ENCODE data around the gene MEOX2. TPM values are rescaled to one million over a fixed set of nuclear protein-coding genes. Genes with fewer than 3 reads are reported as not detected.
A peak's percentile ranks its signal among the peaks of the same experiment; 100 is the strongest.

The MEOX2 gene
- total RNA-seq: not detected

DNA sequence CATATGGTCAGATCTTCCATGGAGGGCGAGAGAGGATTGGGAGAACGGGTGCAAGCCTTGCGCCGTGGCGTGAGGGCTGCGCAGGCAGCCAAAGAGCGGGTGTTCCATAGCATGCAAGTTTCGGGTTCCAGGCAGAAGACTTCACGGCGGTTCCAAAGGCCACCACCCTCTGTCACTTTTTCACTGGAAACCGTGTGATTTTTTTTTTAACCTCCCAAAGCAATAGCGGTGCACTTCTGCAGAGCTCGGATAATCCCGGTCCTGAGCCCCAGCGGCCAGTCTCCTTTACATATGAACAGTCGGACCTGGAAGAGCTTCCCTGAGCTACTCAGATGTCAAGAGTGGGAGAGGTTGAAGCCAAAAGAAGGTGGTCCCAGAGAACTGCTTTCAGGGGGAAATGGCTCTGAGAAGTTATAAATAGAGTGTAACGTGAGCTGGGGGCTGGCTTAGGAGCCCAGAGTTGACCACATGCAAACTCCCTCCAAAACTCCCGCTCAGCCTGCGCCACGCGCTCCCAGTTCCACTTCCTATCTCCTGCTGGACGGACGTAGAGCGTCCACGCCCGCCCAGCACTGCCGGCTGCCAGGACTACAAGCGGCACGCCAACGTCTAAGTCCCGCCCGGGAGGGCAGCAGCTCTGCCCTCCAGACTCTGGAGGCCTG is at the start of gene MEOX2:
MEOX2 (minus strand) TSS at position 389 of the 662 bp plus-strand sequence; CDS start at position 108, 281 bp downstream.
- Mint-ChIP-seq H3K36me3 (ENCODE audit: low read depth) (no peaks in the 10 kb centered on the region), H3K27me3 (ENCODE audit: low read depth) (peaks cover 42% of the 10 kb centered on the region), H3K9me3 (no peaks in the 10 kb centered on the region), H3K27ac (no peak within 1 kb of the TSS), H3K4me3 (no peak within 1 kb of the TSS), H3K4me1 (ENCODE audit: low read depth) (no peaks in the 10 kb centered on the region)
- no peak for DNase-seq
- intact Hi-C loops (cut with micrococcal nuclease): no loop called here
- CTCF ChIA-PET: interaction anchor here (1.2 kb wide), 1 partner anchor 12 kb away, joined by 4 read pairs; no protein-coding TSS in a partner anchor

DNA sequence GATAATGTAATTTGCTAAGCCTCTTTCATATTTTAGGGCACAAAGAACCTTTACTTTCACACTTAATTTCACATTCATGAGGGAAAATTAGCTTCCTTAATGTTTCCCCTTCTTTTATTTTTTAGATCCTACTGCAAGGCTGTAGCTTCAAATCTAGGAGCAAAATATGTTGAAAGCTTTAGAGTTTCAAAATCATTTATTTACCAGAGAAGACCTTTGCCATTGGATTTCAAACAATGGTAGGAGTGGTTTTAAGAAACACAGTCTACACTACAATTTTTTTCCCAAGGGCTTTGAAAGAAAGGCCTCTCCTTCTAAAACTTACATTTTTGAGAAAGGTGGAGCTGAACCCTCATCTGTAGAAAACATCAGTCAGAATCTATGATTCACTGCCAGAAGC is 43.3 kb upstream of the MEOX2 start:
- H3K27ac Mint-ChIP-seq: no peak overlapping the region
- DNase-seq: no peak
- no peaks in the 10 kb centered on the region for H3K9me3 Mint-ChIP-seq
- H3K27me3 Mint-ChIP-seq (ENCODE audit: low read depth): no peaks in the 10 kb centered on the region
- H3K36me3 Mint-ChIP-seq (ENCODE audit: low read depth): no peaks in the 10 kb centered on the region
- CTCF ChIA-PET: no interaction called here
- H3K4me3 Mint-ChIP-seq: no peak overlapping the region
- no peaks in the 10 kb centered on the region for H3K4me1 Mint-ChIP-seq (ENCODE audit: low read depth)
- intact Hi-C loops (cut with micrococcal nuclease): no loop called here

DNA sequence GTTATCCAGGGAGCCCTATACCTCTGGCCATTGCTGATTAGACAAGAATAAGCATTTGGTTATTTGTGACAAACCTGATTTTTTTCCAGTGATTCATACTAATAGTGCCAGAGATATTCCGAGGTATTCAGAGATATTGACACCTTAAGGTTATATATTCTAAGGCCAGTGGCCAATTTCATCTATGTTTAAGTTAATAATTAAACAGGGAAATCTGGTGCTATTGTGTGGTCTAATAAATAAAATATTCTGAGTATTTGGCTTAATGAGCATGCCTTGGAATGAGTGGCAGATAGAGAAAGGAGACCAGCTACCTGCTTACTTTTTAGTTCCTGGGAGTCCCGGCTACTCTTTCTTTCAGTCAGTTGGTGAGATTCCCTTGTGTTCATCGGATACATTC is 38.6 kb upstream of the MEOX2 start:
- DNase-seq: no peak
- Mint-ChIP-seq H3K36me3 (ENCODE audit: low read depth) (no peaks in the 10 kb centered on the region), H3K27me3 (ENCODE audit: low read depth) (no peaks in the 10 kb centered on the region), H3K9me3 (no peaks in the 10 kb centered on the region), H3K4me3 (no peak overlapping the region), H3K27ac (no peak overlapping the region), H3K4me1 (ENCODE audit: low read depth) (no peaks in the 10 kb centered on the region)
- intact Hi-C loops (cut with micrococcal nuclease): no loop called here
- CTCF ChIA-PET: no interaction called here

DNA sequence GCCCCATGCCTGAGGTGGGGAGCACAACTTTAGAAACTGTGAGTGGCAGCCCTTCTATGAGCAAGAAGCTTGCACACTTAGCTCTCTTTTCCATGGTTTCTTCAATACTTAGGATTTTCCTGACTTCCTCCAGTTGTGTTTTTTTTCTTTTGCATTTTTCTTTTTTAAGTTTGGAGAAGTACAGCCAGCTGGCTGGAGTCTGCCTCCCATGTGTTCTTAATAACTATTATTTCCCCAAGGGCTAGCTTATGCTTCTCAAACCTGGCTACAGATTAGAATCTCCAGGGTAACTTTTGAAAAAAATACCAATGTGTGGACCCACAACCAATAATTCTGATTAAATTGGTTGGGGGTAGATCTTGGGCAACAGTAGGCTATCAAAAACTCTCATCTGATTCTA is 37.4 kb upstream of the MEOX2 start:
- CTCF ChIA-PET: no interaction called here
- Mint-ChIP-seq H3K4me3 (no peak overlapping the region), H3K27me3 (ENCODE audit: low read depth) (no peaks in the 10 kb centered on the region), H3K4me1 (ENCODE audit: low read depth) (no peaks in the 10 kb centered on the region), H3K9me3 (no peaks in the 10 kb centered on the region), H3K36me3 (ENCODE audit: low read depth) (no peaks in the 10 kb centered on the region), H3K27ac (no peak overlapping the region)
- no peak for DNase-seq
- intact Hi-C loops (cut with micrococcal nuclease): no loop called here

DNA sequence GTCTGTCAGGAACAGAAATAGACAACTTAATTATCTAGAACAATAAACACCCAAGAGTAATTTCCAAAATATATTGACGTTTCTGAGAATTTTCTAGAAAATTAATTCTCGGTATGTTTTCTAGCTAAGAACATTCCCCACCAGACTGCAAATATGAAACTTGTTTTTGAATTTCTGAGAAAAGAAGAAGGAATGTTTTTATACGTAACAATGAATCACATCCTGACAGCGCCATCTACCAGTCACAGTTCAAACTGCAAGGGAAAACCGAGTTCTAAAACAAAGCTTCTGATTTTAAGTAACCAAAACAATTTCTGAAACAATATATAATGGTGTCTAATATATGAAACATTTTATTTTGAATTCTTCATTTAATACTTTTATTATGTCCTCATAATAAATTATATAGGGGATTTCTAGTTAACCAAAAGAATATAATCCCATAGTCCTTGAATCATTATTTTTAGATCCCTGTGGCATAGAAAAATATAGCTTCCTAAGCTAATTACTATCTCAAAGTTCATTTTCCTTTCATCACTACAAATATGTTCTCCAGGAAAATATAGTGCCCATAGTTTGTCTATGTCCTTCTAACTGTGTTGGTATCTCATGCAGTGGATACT is 34.5 kb upstream of the MEOX2 start:
- Mint-ChIP-seq H3K27ac (no peak overlapping the region), H3K4me1 (ENCODE audit: low read depth) (no peaks in the 10 kb centered on the region), H3K9me3 (no peaks in the 10 kb centered on the region), H3K27me3 (ENCODE audit: low read depth) (no peaks in the 10 kb centered on the region), H3K36me3 (ENCODE audit: low read depth) (no peaks in the 10 kb centered on the region), H3K4me3 (no peak overlapping the region)
- CTCF ChIA-PET: interaction anchor here (0.8 to 1.5 kb wide), 4 partner anchors 12 to 396 kb away, joined by 3 to 6 read pairs (median 4); no protein-coding TSS in a partner anchor
- intact Hi-C loops (cut with micrococcal nuclease): loop anchor here (1.0 to 2.0 kb wide), 2 partner anchors 395 to 416 kb away; no protein-coding TSS in a partner anchor
- peak; percentile 21 for DNase-seq

DNA sequence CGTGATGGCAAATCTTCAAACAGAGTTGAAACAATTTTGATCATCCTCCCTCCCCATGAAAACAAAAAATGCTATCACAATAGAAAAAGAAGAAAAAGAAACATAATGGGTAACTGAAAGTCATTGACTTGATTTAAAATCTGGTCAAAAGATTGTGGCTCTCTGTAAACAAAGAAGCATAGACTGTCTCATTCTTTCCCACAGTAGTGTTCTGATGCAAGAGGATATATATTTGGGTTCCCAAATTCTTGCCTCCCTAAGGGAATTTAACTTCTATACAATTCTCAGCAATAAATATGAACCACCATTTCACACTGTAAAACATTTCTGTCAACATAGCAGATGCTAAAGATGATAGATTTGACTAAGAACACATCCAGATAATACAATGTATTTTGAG is 32.8 kb upstream of the MEOX2 start:
- no peaks in the 10 kb centered on the region for H3K9me3 Mint-ChIP-seq
- CTCF ChIA-PET: no interaction called here
- no peaks in the 10 kb centered on the region for H3K4me1 Mint-ChIP-seq (ENCODE audit: low read depth)
- intact Hi-C loops (cut with micrococcal nuclease): no loop called here
- H3K36me3 Mint-ChIP-seq (ENCODE audit: low read depth): no peaks in the 10 kb centered on the region
- DNase-seq: no peak
- H3K4me3 Mint-ChIP-seq: no peak overlapping the region
- H3K27me3 Mint-ChIP-seq (ENCODE audit: low read depth): no peaks in the 10 kb centered on the region
- no peak overlapping the region for H3K27ac Mint-ChIP-seq

DNA sequence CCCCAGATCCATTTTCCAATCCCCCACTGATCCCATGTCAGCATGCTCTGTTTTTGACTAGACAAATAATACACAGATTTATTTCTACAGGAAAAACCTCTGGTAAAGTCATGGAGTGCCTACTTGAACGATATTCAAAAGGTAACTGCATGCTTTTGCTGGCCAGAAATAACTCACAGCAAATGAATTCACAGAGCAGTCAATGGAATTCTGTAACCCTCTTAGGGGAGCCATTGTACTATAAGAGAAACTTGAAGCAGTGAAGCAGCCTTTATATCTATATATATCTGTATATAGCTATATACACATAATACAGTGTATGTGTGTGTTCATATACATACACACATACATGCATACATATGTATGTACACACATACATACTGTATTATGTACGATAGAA is 29.0 kb upstream of the MEOX2 start:
- Mint-ChIP-seq H3K4me3 (no peak overlapping the region), H3K9me3 (no peaks in the 10 kb centered on the region), H3K27ac (no peak overlapping the region), H3K4me1 (ENCODE audit: low read depth) (no peaks in the 10 kb centered on the region), H3K27me3 (ENCODE audit: low read depth) (no peaks in the 10 kb centered on the region), H3K36me3 (ENCODE audit: low read depth) (no peaks in the 10 kb centered on the region)
- no peak for DNase-seq
- intact Hi-C loops (cut with micrococcal nuclease): no loop called here
- CTCF ChIA-PET: no interaction called here

DNA sequence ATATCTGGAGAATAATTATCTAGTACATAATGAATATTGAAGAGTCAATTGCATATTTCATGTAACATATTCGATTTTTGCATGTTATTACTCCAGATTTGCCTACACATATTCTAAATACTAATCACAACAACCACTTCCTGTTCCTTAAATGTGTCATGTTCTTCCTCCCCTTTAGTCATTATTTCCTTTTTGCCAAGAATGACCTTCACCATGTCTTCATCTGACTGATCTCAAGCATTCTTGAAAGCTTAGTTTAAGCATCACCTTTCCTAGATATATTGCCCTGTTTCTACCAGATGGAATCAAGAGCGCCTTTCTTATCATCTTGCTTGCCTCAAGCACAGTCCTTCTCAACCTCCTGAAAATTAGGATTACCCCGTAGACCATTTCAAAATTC is 23.5 kb upstream of the MEOX2 start:
- Mint-ChIP-seq H3K4me1 (ENCODE audit: low read depth) (no peaks in the 10 kb centered on the region), H3K36me3 (ENCODE audit: low read depth) (no peaks in the 10 kb centered on the region), H3K27ac (no peak overlapping the region), H3K4me3 (no peak overlapping the region), H3K9me3 (peaks cover 2% of the 10 kb centered on the region), H3K27me3 (ENCODE audit: low read depth) (no peaks in the 10 kb centered on the region)
- no peak for DNase-seq
- intact Hi-C loops (cut with micrococcal nuclease): no loop called here
- CTCF ChIA-PET: no interaction called here

DNA sequence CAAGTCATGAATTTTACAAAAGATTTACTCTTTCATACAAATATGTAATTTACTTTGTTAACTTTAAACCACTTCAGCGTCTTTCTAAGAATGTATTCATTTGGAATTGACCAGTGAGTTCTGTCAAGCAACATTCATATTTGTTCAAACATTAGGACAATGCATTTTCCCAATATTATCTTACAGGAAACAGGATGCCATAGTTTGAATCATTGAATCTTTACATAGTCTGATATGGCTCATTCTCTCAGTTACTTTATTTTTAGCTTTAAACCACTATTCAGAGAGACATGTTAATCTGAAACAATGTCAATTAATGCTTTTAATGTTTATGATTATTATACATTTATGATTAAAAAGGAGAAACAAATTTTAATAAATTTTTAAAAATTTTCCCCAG is 21.1 kb upstream of the MEOX2 start:
- no peaks in the 10 kb centered on the region for H3K4me1 Mint-ChIP-seq (ENCODE audit: low read depth)
- no peak overlapping the region for H3K4me3 Mint-ChIP-seq
- H3K27me3 Mint-ChIP-seq (ENCODE audit: low read depth): no peaks in the 10 kb centered on the region
- intact Hi-C loops (cut with micrococcal nuclease): no loop called here
- peaks cover 2% of the 10 kb centered on the region for H3K9me3 Mint-ChIP-seq
- CTCF ChIA-PET: no interaction called here
- no peak for DNase-seq
- H3K36me3 Mint-ChIP-seq (ENCODE audit: low read depth): no peaks in the 10 kb centered on the region
- no peak overlapping the region for H3K27ac Mint-ChIP-seq

DNA sequence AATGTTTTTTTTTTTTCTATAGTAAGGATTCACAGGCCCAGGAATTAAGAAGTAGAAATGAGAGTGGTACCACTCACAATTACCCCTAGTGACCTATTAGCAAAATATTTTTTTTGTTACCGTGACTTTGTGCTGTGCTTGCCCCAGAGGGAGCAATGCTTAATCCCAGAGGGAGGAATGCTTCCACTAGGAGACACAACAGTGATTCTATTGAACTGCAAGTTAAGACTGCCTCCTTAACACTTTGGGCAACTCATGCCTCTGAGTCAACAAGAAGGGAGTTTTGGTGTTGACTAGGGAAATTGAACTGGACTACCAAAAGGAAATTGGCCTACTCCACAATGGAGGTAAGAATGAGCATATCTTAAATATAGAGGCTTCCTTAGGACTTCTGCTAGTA is 17.2 kb upstream of the MEOX2 start:
- Mint-ChIP-seq H3K27me3 (ENCODE audit: low read depth) (no peaks in the 10 kb centered on the region), H3K4me3 (no peak overlapping the region), H3K36me3 (ENCODE audit: low read depth) (no peaks in the 10 kb centered on the region), H3K9me3 (no peaks in the 10 kb centered on the region), H3K4me1 (ENCODE audit: low read depth) (no peaks in the 10 kb centered on the region), H3K27ac (no peak overlapping the region)
- DNase-seq: no peak
- CTCF ChIA-PET: no interaction called here
- intact Hi-C loops (cut with micrococcal nuclease): no loop called here

DNA sequence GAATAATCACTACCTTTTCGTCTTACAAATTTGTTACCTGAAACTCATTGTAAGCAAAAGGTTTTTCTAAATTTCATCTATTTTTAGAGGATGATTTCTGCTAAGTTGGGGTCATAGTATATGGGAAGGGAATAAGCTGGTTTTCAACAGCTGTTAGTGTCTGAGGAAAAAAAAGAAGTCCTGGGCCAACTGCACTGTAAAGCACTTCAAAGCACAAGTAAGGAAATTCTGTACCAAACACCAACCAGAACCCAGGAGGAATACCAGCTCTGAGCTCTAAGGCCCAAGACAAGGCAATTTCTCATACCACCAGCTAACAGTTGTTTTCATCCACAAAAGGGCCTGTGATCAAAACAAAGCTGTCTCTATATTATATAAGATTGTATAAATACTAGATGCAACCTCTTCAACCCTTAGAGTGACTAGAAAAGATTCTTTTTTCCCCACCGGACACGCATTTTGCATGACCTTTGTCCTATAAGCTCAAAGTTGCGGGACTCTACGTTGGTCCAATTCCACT is 6.1 kb upstream of the MEOX2 start:
- DNase-seq: no peak
- H3K27me3 Mint-ChIP-seq (ENCODE audit: low read depth): peaks cover 13% of the 10 kb centered on the region
- CTCF ChIA-PET: no interaction called here

DNA sequence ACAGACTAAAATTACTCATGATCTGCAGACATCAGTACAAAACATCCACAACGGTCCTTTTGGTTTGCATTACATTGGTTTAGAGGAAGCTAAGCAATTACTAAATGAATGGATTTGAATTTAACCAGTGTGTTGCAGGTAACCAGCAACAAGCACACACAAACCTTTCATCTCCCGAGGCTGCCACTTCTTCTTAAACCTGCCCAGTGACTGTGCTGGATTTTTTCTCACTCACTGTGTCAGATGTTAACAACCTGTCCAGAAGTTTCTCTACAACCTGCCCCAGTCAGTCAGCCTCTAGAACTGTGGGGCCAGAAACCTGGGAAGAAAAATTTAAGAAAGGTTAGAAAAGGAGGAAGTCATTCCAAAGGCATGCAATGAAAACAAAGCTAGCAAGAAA is 2.4 kb upstream of the MEOX2 start:
- H3K27me3 Mint-ChIP-seq (ENCODE audit: low read depth): peaks cover 42% of the 10 kb centered on the region
- no peak overlapping the region for H3K4me3 Mint-ChIP-seq
- CTCF ChIA-PET: no interaction called here
- no peak for DNase-seq
- no peak overlapping the region for H3K27ac Mint-ChIP-seq
- intact Hi-C loops (cut with micrococcal nuclease): no loop called here
- H3K4me1 Mint-ChIP-seq (ENCODE audit: low read depth): no peaks in the 10 kb centered on the region
- no peaks in the 10 kb centered on the region for H3K9me3 Mint-ChIP-seq
- H3K36me3 Mint-ChIP-seq (ENCODE audit: low read depth): no peaks in the 10 kb centered on the region

More for the DNA sequence above, 6.1 kb upstream of the MEOX2 start:
- Mint-ChIP-seq H3K4me3 (no peak overlapping the region), H3K9me3 (no peaks in the 10 kb centered on the region), H3K4me1 (ENCODE audit: low read depth) (no peaks in the 10 kb centered on the region), H3K36me3 (ENCODE audit: low read depth) (no peaks in the 10 kb centered on the region), H3K27ac (no peak overlapping the region)
- intact Hi-C loops (cut with micrococcal nuclease): no loop called here

DNA sequence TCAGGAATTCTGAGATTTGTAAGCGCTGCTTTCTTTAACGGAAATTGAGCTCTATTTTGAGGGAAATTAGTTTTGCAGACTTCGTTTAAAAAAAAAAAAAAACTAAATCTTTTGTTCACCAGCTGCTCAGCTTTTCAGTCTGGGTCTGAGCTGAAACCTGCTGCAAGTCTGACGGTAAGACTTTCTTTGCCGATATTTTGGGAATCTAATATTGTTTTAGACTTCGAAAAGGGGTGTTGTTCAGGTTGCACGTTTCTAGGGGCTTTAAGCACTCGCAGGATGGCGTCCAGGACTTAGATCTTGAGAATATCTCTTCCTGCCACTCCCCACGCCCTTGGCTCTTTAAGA is 1.8 kb upstream of the MEOX2 start:
- H3K36me3 Mint-ChIP-seq (ENCODE audit: low read depth): no peaks in the 10 kb centered on the region
- H3K9me3 Mint-ChIP-seq: no peaks in the 10 kb centered on the region
- intact Hi-C loops (cut with micrococcal nuclease): no loop called here
- no peak for DNase-seq
- CTCF ChIA-PET: no interaction called here
- no peak overlapping the region for H3K4me3 Mint-ChIP-seq
- no peaks in the 10 kb centered on the region for H3K4me1 Mint-ChIP-seq (ENCODE audit: low read depth)
- H3K27me3 Mint-ChIP-seq (ENCODE audit: low read depth): peaks cover 42% of the 10 kb centered on the region
- H3K27ac Mint-ChIP-seq: no peak overlapping the region

Data from activated naive CD4-positive, alpha-beta T cell treated with anti-CD3 and anti-CD28 coated beads for 36 hours (primary cell).